Activated naive CD4-positive, alpha-beta T cell (primary cell): ENCODE measurements around the gene SLC23A2.

Experiments
- DNase-seq, 4 experiments: peaks; one replicate each; lab custom pipeline; 2025; lab: John Stamatoyannopoulos, UW

Gene SLC23A2

DNA sequence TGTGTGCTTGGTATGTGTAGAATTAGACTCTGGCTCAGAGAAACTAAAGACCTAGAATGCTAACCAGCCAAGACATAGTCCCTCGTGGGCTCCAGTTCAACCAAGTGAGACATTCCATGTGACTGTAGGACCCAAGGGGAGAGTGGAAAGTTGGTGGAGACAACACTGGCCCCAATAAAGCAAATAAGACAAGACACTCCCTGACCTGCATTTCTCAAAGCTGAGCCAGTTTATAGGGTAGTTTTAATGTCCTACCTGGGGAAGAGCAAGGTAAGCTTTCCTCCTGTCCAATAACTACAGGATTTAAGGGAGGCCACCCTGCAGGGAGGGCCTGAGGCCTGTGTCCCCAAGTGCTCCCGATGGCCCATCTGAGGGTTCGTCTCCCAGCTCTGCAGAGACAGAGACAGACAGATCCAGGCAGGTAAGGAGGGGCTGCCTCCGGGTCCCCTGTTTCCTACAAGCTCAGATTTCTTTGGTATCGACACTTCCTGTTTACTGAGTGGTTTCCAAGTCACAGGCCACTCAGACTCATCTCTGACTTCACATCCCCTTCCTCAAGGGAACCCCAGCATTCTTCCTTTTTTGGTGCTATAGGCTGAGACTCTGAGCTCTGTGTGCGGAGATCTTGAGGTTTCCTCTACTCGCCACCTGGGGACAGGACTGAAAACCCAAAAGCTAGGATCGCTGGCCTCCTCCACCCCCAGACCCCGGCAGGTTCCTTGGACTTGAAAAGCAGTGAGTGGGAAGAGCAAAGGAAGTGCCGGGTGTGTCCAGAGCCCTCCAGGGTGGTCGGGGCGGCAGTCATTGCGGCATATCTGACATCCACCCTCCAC lies 187.2 kb downstream of the SLC23A2 start:
- peak in 2 of 4 experiments; percentile 25 to 41 for DNase-seq

DNA sequence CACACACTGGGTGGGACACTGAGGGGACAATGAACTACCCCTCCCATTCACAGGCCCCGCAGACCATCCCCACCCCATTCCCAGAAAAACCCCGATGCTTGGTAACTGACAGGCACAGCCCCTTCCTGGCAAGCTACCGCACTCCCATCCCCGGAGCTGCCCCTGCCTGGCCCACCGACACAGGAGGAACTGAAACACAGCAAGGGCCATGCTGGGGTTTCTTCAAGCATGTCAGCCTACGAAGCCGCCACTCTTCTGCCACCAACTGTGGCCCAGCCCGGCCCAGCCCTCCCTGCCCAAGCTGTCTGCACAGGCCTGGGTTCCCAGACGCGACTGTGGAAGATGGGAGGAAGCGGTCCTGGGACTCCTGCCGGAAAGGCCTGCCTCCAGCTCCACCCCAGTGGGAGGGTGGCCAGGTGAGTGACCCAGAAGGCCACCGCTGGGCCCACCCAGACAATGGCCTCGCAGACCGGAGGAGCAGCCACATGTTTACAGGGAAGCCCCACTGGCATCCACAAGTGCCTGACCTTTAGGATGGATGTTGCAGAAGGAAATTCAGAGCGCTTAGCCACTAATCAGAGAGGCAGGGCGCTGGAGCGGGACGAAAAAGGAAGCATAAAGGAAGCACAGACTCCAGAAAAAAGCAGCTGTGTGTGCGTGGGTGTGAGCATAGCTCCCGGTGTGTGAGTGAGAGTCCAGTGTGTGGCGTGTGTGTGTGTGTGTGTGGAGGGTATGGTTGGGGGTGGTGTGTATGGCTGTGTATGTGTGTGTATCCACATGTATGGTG lies 188.0 kb downstream of the SLC23A2 start:
- no peak for DNase-seq

GRCh38 chr20:4812641-4813075 lies 188.7 kb downstream of the SLC23A2 start:
- no peak for DNase-seq

DNA sequence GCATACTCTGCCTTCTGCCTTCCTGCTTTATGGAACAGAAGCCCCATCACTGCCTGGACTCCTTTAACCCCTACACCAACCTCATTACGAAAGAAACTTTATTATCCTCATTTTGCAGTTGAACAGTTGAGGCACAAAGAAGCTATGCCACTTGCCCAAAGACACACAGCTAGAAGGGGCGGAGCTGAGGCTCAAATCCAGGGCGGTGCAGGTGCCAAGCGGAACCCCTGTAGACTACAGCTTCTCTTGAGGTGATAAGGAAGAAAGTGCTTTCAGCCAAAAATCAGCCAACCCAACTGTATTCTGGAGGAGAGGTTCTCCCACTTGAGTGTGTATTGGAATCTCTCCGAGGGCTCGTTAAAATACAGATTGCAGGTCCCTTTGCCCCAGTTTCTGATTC lies 189.1 kb downstream of the SLC23A2 start:
- DNase-seq, result no peak

GRCh38 chr20:4811661-4812181 lies 189.6 kb downstream of the SLC23A2 start:
- peak in 2 of 4 experiments; percentile 44 to 63 for DNase-seq

- DNase-seq, result no peak
Observed at GRCh38 chr20:4811257-4811656, 190.1 kb downstream of the SLC23A2 start.

DNA sequence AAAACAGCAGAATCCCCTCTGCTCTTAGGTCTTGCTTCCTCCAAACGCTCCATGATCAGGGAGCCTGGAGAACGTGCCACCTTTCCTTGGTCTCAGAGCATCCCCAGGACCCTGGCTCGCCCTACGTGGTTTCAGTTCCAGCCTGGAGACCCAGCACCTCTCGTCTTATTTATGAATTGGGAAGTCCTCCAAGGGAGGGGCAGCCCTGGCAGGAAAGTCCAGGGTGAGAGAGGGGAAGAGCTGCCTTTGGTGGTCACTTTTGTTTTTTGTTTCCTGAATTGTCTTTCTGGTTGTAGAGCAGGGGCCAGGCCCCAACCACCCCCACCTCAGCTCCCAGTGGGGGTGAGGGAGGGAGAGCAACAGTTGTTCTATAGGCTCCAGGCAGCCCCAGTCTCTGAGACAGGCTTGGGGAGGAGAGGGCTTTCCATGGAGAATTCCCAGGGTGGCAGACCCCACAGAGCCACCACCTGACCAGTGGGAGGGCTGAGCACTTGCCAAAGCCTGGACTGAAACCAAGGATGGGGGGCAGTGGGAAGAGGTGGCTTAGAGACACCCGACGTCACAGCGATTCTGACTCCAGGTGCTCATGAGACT lies 190.8 kb downstream of the SLC23A2 start:
- DNase-seq, result no peak

DNA sequence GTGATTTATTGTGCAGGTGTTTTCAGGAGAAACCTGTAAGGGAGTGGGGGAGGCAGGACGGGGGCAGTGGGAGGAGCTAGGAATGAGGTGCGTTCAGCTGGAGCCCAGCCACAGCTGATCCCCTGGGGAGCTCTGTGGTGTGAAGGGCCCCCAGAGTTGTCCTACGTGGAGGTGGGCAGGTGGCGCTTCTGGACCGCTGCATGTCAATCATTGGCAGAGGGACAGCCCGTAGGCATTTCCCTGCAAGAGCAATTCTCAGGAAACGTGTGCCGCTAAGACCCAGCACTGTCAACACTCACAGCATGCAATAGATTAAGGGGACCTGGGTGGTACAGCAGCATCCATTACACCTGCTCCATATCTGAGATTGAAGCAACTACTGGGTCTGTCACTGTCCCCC lies 191.6 kb downstream of the SLC23A2 start:
- DNase-seq, result no peak

GRCh38 chr20:4808872-4809271 lies 192.4 kb downstream of the SLC23A2 start:
- no peak for DNase-seq

DNA sequence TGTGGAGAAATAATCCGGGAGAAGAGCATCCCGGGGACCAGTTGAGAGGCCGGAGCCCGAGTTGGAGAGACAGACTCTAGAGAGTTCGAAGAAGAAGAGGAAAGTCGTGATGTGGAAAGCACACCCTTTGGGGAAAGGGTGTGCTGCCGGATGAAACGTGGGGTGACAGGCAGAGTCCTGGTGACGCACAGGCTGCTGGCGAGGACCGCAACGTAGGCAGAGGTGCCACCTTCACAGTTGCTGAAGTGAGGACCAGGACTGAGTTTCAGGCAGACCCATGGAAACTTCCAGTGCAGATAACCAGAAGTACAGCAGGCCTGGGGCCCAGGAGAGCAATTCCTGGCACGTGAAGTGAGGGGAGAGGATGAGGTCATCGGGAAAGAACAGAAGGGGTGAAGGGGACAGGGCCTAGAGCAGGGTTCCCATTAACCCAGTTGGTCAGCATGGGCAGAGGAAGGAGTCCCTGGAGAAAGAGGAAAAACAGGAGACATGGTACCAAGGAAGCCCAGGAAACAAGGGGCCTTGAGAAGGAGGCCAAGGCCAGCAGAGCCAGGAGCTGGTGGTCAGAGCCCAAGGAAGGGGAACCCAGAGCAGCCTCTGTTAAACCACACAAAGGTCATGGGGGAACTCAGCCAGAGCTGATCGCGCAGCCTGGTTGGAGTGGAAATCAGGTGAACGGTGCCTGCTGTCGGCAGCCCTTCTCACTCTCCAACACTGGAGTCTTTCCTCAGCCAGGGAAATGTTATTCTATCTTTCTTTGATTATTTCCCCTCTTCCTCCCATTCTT lies 195.5 kb downstream of the SLC23A2 start:
- DNase-seq, result no peak

GRCh38 chr20:4802527-4802926 lies 198.8 kb downstream of the SLC23A2 start:
- DNase-seq, result no peak
